Measurements from ENCODE around the gene MESP1. TPM values are rescaled to one million over a fixed set of nuclear protein-coding genes. Genes with fewer than 3 reads are reported as not detected.

MESP1 gene
- total RNA-seq, 1 donor from 2014 or later = 0.29 TPM

DNA sequence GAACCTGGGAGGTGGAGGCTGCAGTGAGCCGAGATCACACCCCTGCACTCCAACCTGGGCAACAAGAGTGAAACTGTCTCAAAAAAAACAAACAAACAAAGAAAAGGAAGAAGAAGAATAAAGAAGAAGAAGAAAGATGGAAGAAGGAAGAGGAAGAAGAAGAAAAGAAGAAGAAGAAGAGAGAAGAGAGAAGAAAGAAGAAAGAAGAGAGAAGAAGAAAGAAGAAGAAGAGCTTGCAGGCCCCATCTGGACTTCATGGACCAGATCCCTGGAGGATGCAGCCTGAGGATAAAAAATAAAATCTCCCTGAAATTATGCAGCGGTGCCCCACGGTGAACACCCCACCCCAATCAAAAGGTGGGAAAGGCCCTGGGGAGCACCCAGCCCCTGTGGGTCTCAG lies 8.8 kb upstream of the MESP1 start:
- DNase-seq (ENCODE audit: low spot score) = no peak

GRCh38 chr15:89758981-89759380 lies 7.9 kb upstream of the MESP1 start:
- DNase-seq (ENCODE audit: low spot score) = no peak

- DNase-seq (ENCODE audit: low spot score) = no peak
These were observed 7.2 kb upstream of the MESP1 start for GRCh38 chr15:89758283-89758682.

GRCh38 chr15:89756897-89757296 lies 5.8 kb upstream of the MESP1 start:
- no peak for DNase-seq (ENCODE audit: low spot score)

DNA sequence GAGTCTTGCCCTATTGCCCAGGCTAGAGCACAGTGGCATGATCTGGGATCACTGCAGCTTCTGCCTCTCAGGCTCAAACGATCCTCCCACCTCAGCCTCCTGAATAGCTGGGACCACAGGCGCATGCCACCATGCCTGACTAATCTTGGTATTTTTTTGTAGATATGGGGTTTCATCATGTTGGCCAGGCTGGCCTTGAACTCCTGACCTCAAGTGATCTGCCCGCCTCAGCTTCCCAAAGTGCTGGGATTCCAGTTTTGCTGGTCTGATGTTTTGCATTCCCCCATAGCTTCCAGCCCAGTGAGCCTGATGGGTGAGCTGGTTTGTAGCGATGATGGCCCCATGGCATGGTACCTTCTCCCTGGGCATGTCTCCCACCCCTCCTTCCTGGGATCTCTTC lies 4.7 kb upstream of the MESP1 start:
- no peak for DNase-seq (ENCODE audit: low spot score)

DNA sequence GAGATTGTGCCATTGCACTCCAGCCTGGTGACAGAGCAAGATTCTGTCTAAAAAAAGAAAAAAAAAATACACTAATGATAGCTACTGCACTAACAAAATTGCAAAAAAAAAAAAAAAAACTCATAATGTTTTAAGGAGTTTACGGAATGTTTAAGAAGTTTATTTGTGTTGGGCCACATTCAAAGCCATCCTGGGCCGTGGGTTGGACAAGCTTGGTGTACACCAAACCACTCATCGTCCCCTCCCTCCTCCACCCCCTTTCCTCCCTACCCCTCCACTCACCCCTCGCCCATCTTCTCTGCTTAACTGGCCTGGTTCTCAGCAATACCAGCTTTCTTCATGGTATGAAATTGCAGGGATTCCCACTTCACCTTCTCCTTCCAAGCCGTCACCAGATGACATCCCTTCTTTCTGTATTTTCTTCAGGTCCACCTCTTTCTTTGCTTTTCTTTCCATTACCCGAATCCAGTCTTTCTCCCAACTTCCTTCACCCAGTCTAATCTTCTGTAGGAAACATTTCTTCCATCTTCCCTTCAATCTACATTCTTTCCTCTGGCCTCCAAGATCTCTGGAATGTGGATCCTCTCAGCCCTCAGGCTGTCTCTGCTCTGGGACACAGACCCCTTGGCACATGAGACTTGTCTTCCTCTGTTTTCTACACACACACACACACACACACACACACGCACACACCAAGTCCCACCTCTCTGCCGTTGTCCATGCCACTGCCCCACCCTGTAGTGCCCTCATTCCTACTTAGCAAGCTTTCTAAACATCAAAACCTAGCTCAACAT lies 3.5 kb upstream of the MESP1 start:
- no peak for DNase-seq (ENCODE audit: low spot score)

GRCh38 chr15:89753855-89754254 lies 2.8 kb upstream of the MESP1 start:
- DNase-seq (ENCODE audit: low spot score) = no peak

DNA sequence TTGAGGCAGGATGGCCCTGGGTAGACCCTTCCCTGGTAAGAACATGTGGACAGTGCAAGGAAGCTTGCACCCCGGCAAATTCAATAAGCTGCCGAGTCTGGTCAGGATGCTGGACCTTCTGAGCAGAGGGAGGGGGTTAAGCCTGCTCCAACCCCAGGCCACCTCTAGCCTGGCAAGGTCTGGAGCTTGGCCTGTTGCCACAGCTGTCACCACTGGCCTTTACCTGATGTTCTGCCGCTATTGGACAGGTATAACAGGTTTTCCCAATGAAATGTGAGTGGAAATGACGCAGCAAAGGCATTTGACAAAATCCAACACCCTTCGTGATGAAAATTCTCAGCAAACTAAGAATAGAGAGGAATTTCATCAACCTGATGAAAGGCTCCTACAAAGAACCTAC lies 699 bp upstream of the MESP1 start:
- peak; percentile 70 for DNase-seq (ENCODE audit: low spot score)

GRCh38 chr15:89749951-89750559 lies 994 bp downstream of the MESP1 start:
- no peak for DNase-seq (ENCODE audit: low spot score)

DNA sequence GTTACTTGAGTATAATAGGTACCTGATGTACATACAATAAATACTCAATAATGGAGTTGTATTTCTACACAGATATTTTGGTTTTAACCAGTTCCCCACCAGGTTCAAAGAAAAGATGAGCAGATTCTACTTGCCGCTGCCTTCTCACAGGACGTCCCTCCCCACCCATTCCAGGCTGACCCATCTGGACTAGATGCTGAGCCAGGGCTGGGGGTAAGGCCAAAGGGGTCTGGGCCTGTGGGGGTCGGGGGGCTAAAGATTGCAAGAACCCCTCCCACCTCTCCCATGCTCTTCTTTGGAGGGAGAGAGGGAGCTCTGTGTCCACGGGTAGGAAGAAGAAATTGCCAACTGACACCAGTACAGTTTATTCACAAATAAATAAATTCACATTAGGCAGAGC lies 1.5 kb downstream of the MESP1 start:
- DNase-seq (ENCODE audit: low spot score) = no peak

- no peak for DNase-seq (ENCODE audit: low spot score)
These were observed 2.0 kb downstream of the MESP1 start for GRCh38 chr15:89749054-89749453.

DNA sequence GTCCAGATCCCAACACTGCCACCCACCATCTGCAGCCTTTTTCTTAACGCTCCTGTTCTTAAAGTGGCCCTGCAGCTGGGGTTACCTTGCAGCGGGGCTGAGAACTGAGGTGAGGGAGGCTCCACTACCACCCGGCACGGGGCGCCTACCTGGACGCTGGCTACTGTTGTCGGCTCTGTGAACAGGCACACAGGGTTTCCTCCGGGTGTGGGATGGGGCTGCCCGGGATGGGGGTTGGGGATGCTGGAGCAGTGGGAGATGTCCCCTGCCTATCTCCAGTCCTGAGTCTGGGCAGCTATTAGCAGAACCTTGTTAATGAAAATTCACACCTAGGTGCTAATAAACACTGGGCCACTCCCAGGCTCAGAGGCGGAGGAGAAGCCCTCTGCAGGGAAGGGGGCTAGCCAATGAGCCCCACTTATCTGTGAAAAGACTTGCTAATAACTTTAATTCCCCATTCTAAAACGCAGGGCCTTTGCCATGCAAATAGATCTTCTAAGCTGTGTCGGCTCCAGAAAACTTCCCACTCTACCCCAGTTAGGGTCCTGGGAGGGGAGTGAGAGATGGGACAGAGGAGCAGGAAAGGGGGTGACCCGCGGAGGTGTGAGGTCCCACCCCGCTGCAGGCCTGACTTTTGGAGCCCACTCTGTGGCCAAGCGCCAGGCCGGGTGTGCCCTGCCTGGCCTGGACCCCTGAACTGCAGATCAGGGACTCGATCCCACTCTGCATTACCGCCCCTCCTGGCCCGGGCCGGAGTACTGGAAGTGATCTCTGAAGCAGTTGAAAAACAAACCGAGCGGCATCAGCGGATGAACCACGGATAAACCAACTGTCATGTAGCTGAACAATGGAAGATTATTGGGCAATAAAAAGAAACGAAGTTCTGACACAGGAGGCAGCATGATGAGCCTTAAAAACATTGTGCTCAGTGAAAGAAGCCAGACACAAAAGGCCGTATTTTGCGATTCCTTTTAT lies 3.1 kb downstream of the MESP1 start:
- no peak for DNase-seq (ENCODE audit: low spot score)

GRCh38 chr15:89746386-89746780 lies 4.7 kb downstream of the MESP1 start:
- DNase-seq (ENCODE audit: low spot score) = no peak

DNA sequence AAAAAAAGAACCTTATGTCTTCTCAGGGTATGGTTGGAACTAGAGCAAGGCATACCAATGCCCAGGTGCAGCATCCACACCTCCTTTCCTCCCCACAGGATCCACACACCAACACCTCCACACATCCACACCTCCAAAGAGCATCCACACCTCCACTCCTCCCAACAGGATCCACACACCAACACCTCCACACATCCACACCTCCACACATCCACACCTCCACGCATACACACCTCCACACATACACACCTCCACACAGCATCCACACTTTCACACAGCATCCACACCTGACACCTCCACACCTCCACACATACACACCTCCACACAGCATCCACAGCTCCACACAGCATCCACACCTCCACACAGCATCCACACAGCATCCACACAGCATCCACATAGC lies 5.3 kb downstream of the MESP1 start:
- no peak for DNase-seq (ENCODE audit: low spot score)

DNA sequence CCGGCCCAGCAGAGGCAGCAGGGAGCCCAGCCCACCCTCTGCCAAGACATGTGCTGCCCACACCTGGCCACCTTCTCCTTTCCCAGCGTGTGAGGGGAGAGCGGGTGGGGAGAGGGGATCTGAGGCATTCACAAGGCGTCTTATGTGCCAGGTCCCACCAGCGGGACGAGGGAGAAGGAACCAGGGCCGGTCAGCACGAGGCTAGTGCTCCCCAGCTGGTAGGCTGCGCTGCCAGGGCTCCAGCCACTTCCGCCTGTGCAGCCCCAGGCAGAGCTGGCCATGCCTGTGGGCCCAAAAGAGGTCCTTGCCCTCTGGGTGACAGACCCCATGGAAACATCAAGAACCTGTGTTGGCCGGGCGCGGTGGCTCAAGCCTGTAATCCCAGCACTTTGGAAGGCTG lies 5.9 kb downstream of the MESP1 start:
- no peak for DNase-seq (ENCODE audit: low spot score)

GRCh38 chr15:89743594-89743993 lies 7.5 kb downstream of the MESP1 start:
- no peak for DNase-seq (ENCODE audit: low spot score)

- no peak for DNase-seq (ENCODE audit: low spot score)
These were observed 8.0 kb downstream of the MESP1 start for GRCh38 chr15:89743011-89743410.

- DNase-seq (ENCODE audit: low spot score) = peak; percentile 71
These were observed 10.9 kb downstream of the MESP1 start for GRCh38 chr15:89740137-89740536.

GRCh38 chr15:89735773-89736172 lies 15.3 kb downstream of the MESP1 start:
- no peak for DNase-seq (ENCODE audit: low spot score)

GRCh38 chr15:89732451-89733172 lies 18.4 kb downstream of the MESP1 start:
- no peak for DNase-seq (ENCODE audit: low spot score)

DNA sequence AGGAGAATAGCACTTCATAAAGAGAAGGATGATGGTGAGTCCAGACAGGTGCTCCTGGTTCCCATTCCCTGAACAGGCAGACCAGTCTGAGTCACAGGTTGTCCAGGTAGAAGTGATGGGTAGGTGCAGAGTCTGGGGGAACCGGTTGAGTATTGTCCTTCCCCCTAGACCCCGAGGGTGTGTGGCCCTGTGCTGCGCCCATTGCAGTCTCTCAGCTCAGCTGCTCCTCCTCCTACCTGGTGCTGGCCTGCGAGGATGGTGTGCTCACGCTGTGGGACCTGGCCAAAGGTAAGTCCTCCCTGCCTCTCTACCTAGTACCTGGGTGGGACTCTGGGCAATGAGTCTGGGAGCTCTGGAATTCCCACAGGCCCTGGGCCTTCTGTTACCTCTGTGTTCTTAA lies 19.8 kb downstream of the MESP1 start:
- no peak for DNase-seq (ENCODE audit: low spot score)

- no peak for DNase-seq (ENCODE audit: low spot score)
These were observed 22.8 kb downstream of the MESP1 start for GRCh38 chr15:89728254-89728653.

Measured in ureter (tissue), 1 donor.